HL-60 (cell line): ENCODE results near the gene SNTB2.

ENCODE experiments used
- POLR2AphosphoS5 ChIP-seq: IDR thresholded peaks from 2 replicates; pipeline ENCODE4 v1.6.1; 2012; ENCODE audit warnings: low read depth
- TF ChIP-seq, protein P1 (sequence below): IDR thresholded peaks from one replicate; pipeline ENCODE4 v1.5.1; 2011; ENCODE audit warnings: low read length, control low read depth, inconsistent platforms; ENCODE audit not compliant: insufficient read depth

DNA sequence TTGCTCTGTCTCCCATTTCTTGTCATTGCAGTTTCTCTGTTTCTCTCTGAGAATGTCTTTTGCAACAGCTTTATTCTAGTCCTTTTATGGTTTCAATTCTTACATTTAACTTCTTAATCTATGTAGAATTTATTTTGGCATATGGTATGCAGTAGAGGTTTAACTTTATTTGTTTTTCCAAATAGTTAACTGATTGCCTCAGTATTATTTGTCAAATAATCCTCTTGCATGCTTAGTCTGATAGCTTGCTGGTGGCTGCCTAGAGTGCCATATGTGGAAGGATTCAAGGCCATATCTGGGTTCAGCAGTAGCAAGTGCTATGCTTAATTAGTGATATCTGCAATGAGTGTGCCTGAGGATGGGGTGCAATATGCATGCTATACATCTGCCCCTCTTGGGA is 6.9 kb downstream of the SNTB2 start:
- TF ChIP-seq POLR2AphosphoS5, result no peak
- TF ChIP-seq, protein P1, sequence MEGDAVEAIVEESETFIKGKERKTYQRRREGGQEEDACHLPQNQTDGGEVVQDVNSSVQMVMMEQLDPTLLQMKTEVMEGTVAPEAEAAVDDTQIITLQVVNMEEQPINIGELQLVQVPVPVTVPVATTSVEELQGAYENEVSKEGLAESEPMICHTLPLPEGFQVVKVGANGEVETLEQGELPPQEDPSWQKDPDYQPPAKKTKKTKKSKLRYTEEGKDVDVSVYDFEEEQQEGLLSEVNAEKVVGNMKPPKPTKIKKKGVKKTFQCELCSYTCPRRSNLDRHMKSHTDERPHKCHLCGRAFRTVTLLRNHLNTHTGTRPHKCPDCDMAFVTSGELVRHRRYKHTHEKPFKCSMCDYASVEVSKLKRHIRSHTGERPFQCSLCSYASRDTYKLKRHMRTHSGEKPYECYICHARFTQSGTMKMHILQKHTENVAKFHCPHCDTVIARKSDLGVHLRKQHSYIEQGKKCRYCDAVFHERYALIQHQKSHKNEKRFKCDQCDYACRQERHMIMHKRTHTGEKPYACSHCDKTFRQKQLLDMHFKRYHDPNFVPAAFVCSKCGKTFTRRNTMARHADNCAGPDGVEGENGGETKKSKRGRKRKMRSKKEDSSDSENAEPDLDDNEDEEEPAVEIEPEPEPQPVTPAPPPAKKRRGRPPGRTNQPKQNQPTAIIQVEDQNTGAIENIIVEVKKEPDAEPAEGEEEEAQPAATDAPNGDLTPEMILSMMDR, result no peak
